ENCODE results near the gene TMEM72.

The TMEM72 gene

GRCh38 chr10:44969854-44970253, 58.7 kb downstream of the TMEM72 start:
- no peak for DNase-seq

GRCh38 chr10:44970812-44971395, 59.8 kb downstream of the TMEM72 start:
- DNase-seq = no peak

GRCh38 chr10:44971434-44971833, 60.3 kb downstream of the TMEM72 start:
- DNase-seq = no peak

- no peak for DNase-seq
These were observed 61.0 kb downstream of the TMEM72 start for GRCh38 chr10:44971935-44972757.

- no peak for DNase-seq
These were observed 61.8 kb downstream of the TMEM72 start for GRCh38 chr10:44972874-44973306.

GRCh38 chr10:44973323-44974081, 62.4 kb downstream of the TMEM72 start:
- no peak for DNase-seq

- DNase-seq = no peak
These were observed 63.0 kb downstream of the TMEM72 start for GRCh38 chr10:44974082-44974627.

- peak; percentile 61 to 66 for DNase-seq
These were observed 63.7 kb downstream of the TMEM72 start for GRCh38 chr10:44974628-44975430.

GRCh38 chr10:44975431-44976331, 64.5 kb downstream of the TMEM72 start:
- DNase-seq = no peak

GRCh38 chr10:44976352-44977198, 65.4 kb downstream of the TMEM72 start:
- DNase-seq = no peak

- DNase-seq = no peak
These were observed 66.4 kb downstream of the TMEM72 start for GRCh38 chr10:44977287-44978212.

GRCh38 chr10:44978213-44978569, 67.1 kb downstream of the TMEM72 start:
- no peak for DNase-seq

GRCh38 chr10:44978570-44979280, 67.6 kb downstream of the TMEM72 start, which contains the start of gene DEPP1:
Gene DEPP1 (minus strand): TSS chr10:44978809. CDS start chr10:44978030, 779 bp downstream.
- DNase-seq = peak; percentile 21 to 42

- no peak for DNase-seq
These were observed 68.4 kb downstream of the TMEM72 start for GRCh38 chr10:44979281-44980191.

- DNase-seq = no peak
These were observed 69.4 kb downstream of the TMEM72 start for GRCh38 chr10:44980309-44981171.

All from hippocampal formation (tissue), 2 donors.